Measurements from ENCODE around the gene BRAP.
"Not testable (repeated sequence)": the region's sequence is repeated elsewhere in the genome, so short reads cannot be mapped to it uniquely, and the experiment has no call there.

BRAP gene

DNA sequence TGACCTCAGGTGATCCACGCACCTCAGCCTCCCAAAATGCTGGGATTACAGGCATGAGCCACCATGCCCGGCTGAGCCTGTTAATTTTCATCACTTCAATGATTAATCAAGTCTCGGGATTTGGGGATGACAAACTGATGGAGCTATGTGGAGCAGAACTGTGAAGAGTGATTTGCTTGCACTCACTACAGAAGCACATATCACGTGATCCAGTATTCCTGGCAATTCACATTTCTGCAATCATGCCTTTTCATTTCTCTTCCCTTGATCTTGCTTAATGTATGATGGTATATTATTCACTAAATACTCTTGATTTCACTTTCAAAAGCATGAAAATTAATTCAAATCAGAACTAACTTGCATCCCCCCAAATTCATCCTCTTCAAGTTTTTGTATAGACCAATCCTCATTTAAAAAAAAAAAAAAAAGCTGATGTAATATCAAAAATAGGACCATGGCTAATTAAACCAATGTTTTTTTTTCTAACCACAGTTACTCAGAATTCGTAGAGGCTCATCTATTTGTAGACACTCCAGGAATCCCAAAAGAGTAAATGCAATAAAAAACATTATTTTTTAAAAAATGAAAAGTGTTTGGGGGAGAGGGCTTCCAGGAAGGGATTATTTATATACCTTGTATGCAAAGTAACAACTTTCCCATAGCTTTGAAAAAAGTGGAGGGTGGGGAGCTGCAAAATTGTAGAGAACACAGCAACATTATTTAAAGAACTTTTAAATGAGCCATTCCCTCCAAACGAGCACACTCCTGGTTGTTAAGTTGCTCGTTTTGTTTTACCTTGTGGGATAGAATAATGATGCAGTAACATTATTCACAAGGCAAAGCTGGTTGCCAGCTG, 79.6 kb downstream of the BRAP start:
- DNase-seq: no peak

- DNase-seq: not testable (repeated sequence)
These were observed 82.9 kb downstream of the BRAP start for GRCh38 chr12:111602857-111603256.

DNA sequence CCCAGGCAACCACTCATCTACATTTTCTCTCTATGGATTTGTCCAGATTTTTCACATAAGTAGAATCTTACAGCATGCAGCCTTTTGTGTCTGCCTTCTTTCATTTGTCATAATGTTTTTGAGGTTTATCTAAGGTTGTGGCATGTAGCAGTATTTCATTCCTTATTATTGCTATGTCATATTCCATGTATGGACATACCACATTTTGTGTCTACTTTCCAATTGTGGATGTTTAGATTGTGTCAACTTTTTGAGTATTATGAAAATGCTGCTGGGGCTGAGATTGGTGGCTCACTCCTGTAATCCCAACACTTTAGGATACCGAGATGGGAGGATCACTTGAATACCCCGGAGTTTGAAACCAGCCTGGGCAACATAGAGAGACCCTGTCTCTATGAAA, 83.4 kb downstream of the BRAP start:
- no peak for DNase-seq

- DNase-seq: not testable (repeated sequence)
These were observed 84.8 kb downstream of the BRAP start for GRCh38 chr12:111600986-111601385.

GRCh38 chr12:111600205-111600642, 85.5 kb downstream of the BRAP start:
- no peak for DNase-seq

DNA sequence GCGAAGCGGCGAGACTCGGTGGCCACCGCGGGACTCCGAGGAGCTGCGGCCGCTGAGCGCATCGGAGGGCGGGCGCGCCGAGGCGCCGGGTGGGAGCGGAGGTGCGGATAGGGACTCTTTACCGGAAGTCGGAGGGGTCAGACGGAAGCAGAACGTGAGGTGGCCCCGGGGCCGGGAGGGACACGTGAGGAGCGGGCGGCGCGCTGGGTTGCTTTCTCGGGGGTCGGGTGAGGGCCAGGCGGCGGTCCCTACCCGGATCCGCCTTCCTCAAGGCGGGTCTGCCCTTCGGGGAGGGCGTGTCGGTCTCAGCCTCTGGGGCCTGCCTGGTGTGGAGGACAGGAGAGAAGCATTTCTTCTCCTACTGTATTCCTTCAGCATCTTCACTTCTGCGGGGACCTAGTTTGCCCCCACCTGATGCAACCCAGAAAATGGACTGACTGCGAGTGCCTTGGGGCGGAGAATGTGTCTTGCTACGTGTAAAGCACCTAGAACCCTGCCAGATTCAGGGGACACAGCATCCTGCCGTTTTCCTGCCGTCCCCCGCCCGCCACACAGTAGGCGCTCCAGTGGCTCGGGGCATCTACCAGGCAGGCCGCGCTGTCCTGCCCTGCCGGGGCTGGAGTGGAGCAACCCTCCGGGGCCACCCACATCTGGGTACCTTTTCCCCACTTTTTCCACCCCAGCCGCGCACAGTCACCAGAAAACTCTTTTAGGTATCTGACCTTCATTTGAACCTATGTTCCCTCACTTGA, 86.1 kb downstream of the BRAP start:
- peak; percentile 93 for DNase-seq

- no peak for DNase-seq
These were observed 86.9 kb downstream of the BRAP start, which contains the start of gene ATXN2 for GRCh38 chr12:111598637-111599452. Gene ATXN2, minus strand, starts transcription at chr12:111599315. Its CDS starts 281 bp downstream, at chr12:111599034.

- peak; percentile 13 for DNase-seq
These were observed 87.7 kb downstream of the BRAP start for GRCh38 chr12:111597831-111598636.

- peak; percentile 56 for DNase-seq
These were observed 88.5 kb downstream of the BRAP start for GRCh38 chr12:111596985-111597830.

DNA sequence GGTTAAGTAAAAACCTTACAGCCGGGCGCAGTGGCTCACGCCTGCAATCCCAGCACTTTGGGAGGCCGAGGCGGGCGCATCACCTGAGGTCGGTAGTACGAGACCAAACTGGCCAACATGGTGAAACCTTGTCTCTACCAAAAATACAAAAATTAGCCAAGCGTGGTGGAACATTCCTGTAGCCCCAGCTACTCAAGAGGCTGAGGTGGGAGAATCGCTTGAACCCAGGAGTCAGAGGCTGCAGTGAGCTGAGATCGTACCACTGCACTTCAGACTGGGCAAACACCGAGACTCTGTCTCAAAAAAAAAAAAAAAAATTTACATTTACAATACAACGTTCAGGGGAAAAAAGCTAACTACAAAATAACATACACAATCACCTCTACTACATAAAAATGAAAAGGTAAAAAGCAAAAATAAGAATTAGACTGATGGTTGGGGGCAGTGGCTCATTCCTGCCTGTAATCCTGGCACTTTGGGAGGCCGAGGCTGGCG, 90.4 kb downstream of the BRAP start:
- DNase-seq: not testable (repeated sequence)

All from GDM1 (cell line).